ENCODE data around the gene AP4M1.

DNA sequence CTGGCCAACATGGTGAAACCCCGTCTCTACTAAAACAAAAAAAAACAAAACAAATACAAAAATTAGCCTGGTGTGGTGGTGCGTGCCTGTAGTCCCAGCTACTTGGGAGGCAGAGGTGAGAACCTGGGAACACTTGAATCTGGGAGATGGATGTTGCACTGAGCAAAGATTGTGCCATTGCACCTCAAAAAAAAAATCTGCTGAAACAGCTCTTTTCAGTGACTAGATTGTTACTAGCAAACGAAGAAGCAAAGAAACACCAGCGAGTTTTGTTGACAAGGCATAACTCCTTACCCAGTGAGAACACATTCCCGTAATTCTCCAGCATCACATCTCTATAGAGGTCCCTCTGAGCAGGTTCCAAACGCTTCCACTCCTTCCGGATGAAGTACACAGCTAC is 26.6 kb upstream of the AP4M1 start:
- TF ChIP-seq, protein P1, sequence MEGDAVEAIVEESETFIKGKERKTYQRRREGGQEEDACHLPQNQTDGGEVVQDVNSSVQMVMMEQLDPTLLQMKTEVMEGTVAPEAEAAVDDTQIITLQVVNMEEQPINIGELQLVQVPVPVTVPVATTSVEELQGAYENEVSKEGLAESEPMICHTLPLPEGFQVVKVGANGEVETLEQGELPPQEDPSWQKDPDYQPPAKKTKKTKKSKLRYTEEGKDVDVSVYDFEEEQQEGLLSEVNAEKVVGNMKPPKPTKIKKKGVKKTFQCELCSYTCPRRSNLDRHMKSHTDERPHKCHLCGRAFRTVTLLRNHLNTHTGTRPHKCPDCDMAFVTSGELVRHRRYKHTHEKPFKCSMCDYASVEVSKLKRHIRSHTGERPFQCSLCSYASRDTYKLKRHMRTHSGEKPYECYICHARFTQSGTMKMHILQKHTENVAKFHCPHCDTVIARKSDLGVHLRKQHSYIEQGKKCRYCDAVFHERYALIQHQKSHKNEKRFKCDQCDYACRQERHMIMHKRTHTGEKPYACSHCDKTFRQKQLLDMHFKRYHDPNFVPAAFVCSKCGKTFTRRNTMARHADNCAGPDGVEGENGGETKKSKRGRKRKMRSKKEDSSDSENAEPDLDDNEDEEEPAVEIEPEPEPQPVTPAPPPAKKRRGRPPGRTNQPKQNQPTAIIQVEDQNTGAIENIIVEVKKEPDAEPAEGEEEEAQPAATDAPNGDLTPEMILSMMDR (IDR thresholded peaks at IDR 0.05) = no peak
- no peak for TF ChIP-seq POLR2A (IDR thresholded peaks at IDR 0.05)
